Stimulated activated CD8-positive, alpha-beta memory T cell treated with anti-CD3 and anti-CD28 coated beads, Interleukin-7, amount 100 ng/mL, for 24 hours (primary cell): ENCODE results near the gene GRIP1.

Experiments
- DNase-seq: peaks from one replicate; pipeline ENCODE4 v3.0.0-alpha.2; 2020; ENCODE audit warnings: low read depth

Gene GRIP1

DNA sequence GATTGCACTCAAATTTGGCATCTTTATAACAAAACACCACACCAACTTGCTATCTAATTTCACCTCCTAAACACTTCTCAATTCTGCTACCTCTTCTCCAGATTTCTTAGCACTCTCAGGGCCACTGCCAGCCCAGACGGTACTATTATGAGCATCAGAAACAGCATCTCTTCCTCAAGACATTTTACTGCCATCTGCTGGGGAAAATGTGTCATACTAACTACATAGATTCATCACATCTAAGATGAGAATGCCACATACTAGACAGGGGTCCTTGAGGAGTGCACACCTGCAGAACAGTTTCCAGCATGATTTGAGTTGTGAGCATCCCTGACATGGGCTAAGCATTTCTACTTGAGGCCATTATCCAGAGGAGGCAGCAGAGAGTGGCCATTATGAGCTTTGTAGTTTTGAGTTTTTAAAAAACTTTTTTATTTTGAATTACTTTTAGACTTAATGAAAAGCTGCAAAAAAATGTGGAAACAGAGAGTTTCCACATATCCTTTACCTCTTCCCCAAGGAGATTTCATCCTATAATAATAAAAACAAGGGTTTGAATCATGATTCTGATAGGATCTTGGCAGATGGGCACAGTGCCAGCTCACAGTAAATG, 15.1 kb upstream of the GRIP1 start:
- DNase-seq: no peak

DNA sequence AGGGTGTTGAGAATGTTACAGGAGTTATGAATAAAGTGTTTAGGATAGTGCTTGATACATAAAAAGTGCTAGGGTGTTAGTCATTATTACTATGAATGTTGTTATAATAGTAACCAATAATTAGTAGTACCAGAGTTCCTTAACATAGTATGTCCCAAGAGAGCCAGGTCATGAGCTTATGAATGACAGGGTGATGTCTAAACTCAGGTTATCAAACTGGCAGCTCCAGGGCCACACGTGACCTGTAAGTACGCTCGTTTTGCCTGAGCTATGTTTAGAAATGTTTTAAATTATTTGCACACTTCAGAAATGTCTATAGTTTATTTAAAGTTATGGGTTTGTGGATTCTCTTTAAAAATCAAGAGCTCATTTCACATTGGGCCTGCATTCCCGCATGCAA, 14.1 kb upstream of the GRIP1 start:
- DNase-seq: no peak

DNA sequence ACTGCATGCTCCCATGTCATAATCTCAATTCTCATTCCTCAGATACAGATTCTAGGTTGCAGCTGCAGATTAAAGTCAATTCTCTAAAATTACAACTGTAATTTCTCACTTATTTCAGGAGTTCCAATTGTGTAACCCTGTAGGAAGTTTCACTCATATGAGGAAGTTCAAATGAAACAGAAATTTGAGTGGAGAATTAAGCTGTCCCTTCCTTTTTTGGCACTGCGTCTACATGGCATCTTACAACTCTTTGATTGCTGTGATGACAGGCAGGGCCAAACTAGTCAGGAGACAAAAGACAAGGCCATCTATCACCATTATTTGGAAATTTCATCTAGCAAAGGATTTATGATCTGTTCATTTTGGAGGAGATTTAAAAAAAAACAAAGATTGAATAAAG, 13.3 kb upstream of the GRIP1 start:
- DNase-seq: no peak

DNA sequence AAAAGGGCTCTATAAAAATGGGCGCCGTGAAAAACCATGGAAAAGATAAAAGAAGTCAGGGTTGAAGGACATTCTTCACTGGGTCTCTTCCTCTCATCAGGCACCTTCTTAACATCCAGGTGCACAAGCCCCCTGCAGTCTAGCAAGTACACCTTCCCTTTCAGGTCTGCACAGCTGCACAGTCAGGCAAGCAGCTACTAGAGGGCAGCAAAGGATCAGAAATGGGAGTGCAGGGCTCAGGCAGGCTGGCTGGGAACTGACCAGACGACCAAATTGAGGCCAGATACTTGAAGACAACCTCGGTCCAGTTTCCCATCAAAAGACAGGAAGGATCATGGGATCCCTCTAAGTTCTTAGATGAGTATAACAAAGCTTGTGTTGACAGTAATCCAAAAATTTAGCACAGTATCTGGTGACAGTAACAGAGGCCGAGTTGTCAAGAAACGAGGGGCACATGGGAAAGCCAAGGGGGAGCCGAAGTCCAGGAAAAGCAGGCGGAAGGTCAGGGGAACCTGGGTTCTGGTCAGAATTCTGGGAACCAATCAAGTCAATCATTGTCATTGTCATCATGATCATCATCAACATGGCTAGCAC, 10.1 kb upstream of the GRIP1 start:
- DNase-seq: no peak

DNA sequence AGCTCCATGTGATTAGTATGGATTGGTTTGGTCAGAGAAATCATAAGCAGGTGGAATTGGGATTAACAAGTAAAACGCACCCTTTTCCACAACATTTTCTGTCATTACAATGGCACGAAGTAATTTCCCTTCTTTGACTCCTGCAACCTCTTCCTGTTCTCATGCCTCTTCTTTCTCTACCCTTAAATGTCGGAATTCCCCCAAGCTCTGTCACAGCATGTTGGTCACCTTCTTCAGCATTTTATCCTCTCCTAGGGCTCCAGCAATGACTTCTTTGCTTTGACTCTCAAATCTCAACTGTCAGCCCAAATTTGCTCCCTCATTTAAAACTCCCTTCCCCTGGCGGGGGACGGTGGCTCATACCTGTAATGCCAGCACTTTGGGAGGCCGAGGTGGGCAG, 5.3 kb upstream of the GRIP1 start:
- DNase-seq: no peak

DNA sequence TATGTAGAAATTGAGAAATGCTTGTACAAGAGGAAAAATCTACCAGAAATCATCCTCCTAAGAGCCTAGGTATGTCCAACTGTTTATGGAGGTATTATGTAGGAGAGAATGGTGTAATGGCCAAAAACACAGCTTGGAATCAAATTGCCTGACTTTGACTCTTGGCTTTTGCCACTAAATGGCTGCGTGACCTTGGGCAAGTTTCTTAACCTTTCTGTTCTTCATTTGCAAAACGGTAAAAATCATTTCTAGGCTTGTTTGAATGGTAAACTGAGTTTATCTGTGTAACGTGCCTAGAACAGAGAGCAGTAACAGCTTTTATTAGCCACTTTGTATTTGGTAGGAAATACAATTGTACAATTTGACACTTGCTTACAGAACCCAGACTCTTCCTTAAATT, 4.9 kb upstream of the GRIP1 start:
- no peak for DNase-seq

DNA sequence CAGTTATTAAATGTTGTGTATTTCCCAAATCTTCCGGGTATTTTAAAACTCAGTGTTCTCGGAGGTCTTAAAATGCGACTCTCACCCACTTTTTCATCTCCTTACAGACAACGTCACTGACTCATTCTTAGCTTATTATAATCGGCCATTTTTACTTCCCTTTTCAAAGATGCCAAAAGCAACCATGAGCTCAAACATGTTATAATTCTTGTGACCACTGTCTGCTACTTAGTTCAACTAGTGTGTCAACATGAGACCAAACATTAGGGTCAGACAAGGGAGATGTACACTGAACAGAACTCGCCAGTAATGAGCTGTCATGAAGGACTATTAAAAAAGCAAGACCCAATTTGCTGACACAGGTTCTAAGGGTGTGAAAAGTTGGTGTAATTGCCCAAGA, 4.2 kb upstream of the GRIP1 start:
- DNase-seq: no peak

DNA sequence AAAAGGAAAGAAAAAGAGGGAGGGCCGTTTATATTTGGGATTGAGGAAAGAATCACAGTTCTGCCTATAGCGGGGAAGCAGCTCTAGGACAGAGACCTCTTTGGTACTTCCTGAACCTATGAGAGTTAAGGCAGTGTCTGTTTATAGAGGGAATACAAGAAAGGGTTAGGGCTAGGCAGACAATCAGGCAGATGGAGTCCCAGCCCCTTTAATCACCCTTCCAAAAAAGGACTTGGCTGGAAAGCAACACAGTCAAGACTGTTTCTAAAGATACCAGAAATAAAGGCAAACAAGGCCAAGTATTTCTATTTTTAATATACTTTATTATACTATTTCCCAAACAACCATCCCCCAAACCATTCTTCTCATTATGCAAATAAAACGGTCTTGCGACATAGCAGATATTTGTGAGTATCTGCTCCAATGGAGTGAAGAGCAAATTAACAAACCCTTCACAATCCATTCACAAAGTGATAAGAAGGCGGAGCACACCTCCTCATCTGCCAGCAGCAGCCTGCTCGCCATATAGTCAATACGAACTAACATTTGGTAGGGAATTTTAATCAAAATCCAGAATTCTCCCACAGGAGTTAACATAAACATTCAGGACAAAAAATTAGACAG, 697 bp upstream of the GRIP1 start:
- no peak for DNase-seq

DNA sequence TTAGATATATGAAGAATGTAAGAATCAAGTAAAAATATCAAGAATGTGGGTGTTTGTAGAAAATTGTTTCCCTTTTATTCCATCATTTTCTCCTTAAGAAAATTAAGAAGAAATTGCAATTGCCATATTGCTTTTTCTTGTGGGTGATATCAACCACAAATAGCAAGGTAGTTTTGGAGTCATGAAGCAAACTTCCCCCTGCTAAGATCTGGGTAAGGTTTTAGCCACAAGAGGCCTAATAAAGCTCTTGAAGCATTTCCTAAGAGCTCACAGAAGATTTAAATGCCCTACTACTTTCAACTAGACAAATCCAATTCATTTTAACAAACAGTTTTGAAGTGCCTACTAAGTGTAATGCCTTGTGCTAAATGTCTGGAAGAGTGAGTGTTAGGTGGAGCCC, 2.6 kb downstream of the GRIP1 start:
- no peak for DNase-seq

DNA sequence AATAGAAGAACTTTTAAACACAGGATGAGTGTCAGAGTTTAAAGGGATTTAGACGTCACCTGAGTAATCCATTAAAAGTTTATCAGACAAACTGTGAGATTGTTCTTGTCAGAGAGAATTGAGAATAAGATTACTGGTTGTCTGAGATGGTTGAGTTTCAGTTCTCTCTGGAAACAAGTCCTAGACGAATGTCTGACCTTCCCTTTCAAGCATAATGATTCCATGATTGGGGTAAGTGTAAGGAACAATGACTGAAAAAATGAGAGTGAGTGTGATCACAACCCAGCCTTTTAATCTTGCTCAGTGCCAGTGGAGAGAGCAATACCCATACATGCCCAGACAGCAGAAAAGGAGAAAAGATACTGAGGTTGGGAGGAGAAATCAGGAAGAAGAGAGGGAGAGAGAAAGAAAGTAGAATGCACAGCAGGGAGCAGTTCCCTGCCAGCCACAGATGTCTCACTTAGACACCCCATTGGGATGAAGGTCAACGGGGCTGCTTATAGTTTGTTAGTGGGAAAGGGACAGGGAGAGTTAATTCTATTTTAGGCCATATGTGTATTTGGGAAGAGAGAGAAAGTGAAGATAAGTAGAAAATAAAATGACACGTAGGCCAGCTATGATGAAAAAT, 4.3 kb downstream of the GRIP1 start:
- no peak for DNase-seq

DNA sequence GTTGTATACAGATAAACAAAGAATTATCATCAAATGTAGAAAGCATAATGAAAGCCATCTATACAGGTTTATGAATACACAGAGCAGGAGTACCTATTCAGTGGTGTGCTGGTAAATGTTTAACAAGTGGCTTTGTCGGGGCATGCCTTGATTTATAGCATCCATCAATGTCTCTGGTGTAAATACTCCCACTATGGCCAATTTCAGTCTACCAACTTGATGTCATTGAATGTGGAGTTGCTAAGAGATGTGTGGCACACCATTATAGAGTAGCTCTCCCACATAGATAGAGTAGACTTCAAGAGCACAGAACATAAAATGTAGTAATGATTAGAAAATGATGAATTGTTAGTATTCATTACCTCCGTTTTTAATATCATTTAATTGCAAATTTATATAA, 9.3 kb downstream of the GRIP1 start:
- no peak for DNase-seq

DNA sequence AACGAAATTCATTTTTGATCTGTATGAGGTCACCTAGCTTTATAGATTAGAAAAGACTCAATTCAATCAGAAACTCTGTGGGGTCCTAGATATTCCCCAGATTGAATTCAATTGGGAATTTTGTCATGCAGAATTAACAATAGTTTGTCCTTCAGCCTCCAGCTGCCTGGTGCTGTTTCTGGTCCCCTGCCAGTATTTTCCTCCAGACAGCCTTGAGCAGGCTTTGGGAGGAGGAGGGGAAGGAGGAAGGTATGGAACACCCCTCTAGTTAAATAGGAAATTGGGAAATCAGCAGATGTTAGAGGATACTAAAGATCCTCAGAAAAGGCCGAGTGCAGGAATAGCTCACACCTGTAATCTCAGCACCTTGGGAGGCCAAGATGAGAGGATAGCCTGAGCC, 10.6 kb downstream of the GRIP1 start:
- no peak for DNase-seq

DNA sequence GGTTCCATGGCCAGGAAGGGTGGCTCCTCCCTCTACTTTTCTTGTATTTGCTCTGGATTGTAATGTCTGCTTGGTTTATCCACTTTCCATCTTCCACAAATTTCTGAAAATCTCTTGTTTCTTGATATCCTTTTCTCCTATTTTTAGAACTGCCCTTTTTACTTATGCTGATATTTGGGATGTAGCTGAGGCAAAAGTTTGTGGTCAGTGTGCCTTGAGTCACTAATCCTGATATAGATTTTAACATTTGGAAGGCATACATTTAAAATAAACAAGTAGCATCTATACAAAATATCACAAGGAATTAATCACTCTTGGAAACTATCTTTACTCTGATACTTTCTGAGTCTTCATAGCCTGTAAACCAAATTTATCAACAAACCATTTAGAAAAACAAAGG, 11.0 kb downstream of the GRIP1 start:
- DNase-seq: no peak

DNA sequence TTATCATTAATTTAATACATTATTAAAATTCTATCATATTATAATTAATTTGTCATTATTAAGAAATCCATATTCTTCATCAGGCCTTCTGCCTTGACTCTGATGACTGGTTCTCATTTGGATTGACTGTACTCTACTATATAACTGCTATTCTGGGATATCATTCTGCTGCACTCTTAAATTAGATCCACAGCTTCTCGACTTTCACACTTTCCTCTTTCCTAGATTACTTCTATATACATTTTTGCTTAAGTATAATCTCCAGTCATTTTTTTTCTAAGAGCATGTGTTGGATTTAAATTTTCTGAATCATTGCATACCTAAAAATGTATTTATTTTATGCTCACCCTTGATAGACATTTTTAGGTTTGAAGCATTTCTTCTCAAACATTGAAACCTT, 12.4 kb downstream of the GRIP1 start:
- DNase-seq: no peak

DNA sequence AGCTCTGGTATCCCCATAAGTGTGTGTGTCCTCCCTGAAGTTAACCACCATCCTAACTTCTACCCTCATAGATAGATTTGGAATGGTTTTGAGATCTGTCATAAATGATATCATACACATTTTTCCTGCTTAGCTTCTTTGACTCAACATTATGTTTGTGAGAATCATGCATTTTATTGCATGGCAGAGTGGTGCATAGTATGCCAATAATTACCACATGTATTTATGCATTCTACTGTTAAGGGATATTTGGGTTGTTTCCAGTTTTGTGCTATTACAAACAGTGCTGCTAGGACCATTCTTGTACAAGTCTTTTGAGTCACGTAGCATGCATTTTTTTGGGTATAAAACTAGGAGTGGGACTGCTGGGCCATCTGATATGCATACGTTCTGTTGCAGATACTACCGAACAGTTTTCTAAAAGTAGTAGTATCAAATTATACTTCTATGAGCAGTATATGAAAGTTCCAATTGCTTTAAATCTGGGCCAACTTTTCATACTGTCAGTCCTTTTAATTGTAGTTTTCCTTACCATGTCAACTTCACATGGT, 13.4 kb downstream of the GRIP1 start:
- DNase-seq: no peak

DNA sequence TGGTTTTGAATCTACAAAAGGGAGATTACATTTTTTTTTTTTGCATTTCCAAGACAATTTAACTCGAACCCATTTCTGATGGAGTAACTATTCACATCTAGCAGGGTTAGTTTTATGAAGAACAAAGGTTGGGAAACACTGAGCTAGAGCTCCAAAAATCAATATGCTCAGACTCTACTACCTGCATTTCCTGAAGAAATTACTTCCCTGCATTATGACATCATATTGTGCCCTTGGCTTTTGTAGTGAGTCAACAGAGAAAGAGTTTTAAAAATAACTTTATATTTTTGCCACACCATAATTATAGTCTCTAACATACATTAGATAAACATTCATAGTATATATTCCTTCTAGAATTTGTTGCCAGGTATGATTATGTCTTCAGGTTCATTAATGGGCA, 14.8 kb downstream of the GRIP1 start:
- DNase-seq: no peak

DNA sequence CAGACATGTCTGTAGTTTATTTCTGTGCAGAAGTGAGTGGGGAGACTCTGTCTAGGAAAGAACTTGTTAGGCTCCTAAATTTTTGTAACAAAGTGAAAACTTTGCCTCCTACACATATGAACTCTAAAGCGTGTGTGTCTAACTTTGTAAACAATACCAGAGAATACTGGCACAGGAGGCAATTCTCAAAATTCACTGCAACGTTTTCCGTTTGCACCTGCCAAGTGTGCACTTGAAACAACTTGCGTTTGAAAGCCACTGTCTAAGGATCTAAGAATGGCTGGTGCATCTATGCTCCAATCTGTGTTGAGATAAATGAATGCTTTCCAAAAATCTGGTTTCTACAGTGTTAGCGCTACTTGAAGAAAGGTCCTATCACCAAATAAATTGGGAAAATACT, 15.3 kb downstream of the GRIP1 start:
- DNase-seq: no peak

DNA sequence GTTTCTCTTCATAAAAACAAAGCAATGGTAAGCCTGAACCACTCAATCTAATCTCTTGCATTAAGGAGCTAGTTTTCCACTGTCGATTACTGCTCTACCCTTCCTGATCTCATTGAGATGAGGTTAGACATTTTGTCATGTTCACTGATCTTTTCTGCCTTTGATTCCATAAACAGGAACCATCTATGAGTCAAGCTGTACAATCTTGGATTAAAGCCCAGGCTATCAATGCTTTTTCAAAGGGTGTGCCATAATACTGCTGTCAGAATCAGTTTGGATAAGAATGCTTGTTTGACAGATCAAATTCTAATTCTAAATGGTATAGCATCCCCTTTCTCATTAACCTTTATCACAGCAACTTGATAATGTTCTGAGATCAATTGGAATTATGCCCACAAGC, 16.1 kb downstream of the GRIP1 start:
- DNase-seq: no peak

DNA sequence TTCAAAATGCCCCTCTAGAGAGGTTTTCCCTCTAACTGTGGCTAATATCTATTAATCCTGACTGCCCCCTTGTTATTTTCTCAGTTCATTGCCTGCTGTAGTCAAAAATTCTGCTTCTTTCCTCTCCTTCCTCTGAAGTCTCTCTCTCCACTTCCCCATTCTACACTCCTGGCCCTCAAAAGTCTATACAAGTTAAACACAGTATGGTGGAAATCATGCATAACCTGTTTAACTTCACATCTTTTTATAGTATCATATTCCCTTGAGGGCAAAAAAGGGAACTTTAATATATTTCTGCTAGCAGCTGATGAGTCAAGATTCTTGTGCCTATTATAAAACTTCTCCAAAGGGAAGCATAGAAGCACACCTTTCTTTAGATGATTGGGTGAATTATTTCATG, 16.7 kb downstream of the GRIP1 start:
- no peak for DNase-seq

DNA sequence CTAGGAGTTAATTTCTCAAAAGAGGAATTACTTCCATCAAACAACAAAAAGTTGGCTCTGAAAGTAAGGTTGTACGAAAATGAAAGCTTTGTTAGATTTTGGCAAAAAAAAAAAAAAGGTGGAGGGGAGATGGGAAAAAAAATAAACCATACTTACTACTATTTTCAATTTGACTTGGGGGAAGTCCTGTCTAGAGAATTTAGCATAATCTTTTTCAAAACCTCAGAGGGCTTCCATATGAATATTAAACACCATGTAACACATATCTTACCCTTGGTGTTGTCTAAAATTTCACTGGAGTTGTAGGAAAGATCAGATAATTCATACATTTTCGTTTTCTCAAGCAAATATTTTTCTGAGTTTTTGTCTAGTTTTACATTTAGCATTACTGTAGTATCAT, 17.5 kb downstream of the GRIP1 start:
- no peak for DNase-seq

DNA sequence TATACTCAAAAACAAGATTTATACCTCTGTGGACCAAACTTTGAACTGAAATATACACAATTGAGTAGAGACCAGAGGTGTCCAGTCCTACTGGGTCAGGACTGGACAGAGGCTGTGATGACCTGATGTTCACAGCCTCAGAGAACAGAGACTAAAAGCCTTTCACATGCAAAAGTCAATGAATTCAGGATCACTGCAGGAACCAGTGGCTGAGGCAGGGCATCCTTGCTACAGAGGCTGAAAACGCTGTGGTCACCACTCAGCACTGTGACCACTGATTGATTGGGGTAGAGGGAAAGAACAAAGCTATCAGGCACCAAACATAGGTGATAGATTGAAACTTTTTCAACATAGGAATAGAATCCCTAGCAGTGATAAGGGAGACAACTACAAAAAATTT, 25.1 kb downstream of the GRIP1 start:
- no peak for DNase-seq

DNA sequence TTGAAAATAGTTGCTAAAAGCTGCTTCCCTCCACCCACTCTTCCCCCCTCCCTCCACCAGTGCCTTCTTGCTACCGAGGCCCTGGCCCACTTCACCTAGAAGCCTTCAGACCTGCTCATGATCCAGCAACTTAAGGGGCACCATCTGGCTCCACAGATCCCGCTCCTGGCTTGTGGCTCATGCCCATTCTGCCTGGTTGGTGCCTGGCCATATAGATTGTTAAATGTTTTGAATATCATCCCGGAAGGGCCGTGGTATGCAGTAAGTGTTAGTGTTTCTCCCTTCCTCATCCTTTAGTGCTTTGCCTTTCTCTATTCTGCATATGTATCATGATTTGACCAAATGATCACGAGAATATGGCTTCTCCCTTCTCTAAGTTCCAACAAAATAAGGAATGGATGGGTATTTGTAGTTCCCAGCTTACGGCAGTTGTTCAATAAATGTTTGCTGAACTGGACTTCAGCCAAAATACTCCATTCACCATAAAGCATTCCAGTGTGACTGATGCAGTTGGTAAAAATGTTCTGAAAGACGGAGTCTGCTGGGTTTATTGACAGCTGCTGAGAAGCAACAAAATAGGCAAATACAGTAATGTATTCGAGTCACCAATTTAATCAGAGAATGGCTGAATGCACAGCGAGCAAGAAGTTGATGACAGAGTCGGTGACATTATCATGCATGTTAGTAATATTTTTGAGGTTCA, 30.7 kb downstream of the GRIP1 start:
- no peak for DNase-seq
